Ovary (tissue), 3 donors: Measurements from ENCODE around the gene ATN1.

Source experiments
- EP300 ChIP-seq: sonication (generic); formaldehyde crosslinking; IDR thresholded peaks from one replicate; pipeline ENCODE4 v1.6.1; 2017; ENCODE audit warnings: antibody characterized with exemption
- TF ChIP-seq, protein P1 (sequence below), 3 donors: fragments of 450-650 bp in 2 of 3; fragments of 200-600 bp in 1 of 3; IDR thresholded peaks; one replicate each; pipeline versions ENCODE4 v1.5.1 to v1.8.0; 2016 to 2022; ENCODE audit warnings: antibody characterized with exemption in 3 of 3, mild to moderate bottlenecking in 1 of 3
- donor health status: DM: no; HTN: no; CAD: no.

DNA sequence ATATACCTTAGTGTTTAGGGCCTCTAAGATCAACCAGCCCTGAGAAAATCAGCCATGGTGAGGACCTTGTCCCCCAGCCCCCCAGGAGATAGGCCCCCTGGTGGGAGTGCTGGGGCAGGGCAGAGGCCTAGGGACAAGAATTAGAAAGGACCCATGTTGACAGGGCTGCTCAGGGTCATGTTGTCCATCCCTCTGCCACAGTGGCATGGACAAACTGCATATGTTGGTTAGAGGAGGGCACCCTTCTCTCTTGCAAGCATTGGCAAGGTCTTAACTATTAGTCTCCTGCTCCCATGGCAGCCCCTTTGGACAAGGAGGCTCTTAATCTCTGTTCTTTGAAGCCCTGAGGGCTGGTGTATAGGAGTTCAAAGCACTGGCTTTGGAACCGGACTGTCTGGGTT lies 22.6 kb downstream of the ATN1 start:
- TF ChIP-seq, protein P1, sequence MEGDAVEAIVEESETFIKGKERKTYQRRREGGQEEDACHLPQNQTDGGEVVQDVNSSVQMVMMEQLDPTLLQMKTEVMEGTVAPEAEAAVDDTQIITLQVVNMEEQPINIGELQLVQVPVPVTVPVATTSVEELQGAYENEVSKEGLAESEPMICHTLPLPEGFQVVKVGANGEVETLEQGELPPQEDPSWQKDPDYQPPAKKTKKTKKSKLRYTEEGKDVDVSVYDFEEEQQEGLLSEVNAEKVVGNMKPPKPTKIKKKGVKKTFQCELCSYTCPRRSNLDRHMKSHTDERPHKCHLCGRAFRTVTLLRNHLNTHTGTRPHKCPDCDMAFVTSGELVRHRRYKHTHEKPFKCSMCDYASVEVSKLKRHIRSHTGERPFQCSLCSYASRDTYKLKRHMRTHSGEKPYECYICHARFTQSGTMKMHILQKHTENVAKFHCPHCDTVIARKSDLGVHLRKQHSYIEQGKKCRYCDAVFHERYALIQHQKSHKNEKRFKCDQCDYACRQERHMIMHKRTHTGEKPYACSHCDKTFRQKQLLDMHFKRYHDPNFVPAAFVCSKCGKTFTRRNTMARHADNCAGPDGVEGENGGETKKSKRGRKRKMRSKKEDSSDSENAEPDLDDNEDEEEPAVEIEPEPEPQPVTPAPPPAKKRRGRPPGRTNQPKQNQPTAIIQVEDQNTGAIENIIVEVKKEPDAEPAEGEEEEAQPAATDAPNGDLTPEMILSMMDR (IDR thresholded peaks at IDR 0.05): no peak
- no peak for TF ChIP-seq EP300
